Endothelial cell of hepatic sinusoid (primary cell): Measurements from ENCODE around the gene ACYP1.

ENCODE experiments used
- in situ Hi-C: cut with HindIII; loops from 2 replicates; pipeline ENCODE4 v1.10.0; 2017; ENCODE audit warnings: low sequenced_read_pairs

Gene ACYP1

GRCh38 chr14:75044322-75044721, 19.5 kb downstream of the ACYP1 start:
- in situ Hi-C loops, result no loop called here

DNA sequence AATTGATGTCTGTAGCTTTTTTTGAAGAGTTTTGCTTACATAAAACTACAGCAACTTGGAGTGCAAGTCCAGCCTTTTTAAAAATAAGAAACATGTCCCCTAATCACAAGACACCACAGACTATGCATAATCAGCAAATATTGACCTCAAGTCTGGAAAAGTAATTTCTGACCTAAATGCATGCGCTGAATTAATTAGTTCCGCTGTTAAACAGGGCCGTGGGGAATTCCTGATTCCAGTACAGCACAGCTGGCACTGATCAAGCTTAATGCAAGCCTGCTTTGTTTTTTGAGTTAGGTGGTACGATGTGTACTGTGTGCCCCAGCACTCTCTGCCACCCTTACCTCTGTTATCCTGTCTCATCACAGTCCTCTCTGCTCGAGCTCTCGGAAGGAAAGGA, 21.8 kb downstream of the ACYP1 start:
- in situ Hi-C loops, result no loop called here

DNA sequence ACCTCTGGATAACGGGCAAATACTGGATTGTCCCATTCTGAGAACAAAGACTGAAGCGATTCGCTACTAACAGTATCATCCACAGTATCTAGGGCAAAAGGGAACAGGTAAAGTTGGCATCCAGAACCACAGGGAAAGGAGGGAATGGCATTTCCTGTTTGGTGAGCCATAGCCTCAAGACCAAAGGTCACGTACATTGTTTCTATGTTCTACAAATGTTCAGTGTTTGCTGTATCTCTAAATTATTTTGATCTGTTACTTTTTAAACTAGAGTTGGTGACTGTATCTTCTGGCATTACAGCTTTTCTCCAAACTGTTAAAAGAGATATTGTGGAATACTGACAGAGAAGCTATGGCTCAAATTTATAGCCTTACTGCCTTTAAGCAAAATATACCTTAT, 22.2 kb downstream of the ACYP1 start:
- in situ Hi-C loops, result no loop called here

DNA sequence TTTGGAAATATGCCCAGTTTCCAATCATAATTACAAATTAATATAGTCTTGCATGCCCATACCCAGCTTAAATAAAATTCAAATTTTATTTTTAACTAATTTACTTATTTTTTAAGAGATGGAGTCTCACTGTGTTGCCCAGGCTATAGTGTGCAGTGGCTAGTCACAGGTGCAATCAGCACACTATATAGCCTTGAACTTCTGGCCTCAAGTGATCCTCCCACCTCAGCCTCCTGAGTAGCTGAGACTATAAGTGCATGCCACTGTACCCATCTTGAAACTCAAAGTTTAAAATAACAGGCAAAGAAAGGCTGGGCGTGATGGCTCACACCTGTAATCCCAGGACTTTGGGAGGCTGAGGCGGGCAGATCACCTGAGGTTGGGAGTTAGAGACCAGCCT, 22.9 kb downstream of the ACYP1 start:
- in situ Hi-C loops, result no loop called here

DNA sequence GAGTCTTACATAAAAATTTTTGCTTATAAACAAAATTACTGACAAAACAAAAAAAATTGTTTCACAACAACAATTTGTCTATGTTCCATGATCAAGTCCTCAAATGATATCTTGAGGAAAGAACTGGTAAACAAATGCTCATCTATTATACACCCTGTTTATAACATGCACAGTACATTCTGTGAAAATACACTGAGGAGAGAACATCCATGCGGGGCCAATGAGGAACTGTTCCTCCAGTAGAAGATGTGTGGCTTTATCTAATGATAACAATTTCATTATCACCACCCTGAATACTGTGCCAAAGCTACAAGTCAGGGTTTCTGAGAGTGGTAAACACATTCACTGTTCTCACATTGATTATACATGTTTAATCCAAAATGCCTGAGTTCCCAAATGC, 23.3 kb downstream of the ACYP1 start:
- in situ Hi-C loops, result no loop called here

DNA sequence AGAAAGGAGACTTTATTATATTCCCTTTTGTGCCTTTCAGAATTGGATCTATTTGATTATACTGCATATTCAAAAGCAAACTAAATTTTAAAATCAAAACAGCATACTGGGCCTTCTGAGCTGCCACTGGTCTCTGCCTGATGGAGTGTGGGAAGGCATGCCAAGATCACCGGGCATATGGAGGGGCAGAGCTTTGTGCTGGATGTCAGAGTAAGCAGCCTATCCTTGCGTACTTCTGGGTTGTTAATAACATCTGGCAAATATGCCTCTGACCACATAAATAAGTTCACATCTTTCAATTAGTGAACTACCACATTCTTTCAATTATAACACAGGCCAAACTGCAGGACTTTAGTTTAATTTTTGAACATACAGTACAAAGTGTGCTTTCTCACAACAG, 30.9 kb downstream of the ACYP1 start:
- in situ Hi-C loops, result no loop called here

GRCh38 chr14:75030147-75030546, 33.7 kb downstream of the ACYP1 start:
- in situ Hi-C loops, result no loop called here

GRCh38 chr14:75025876-75026275, 37.9 kb downstream of the ACYP1 start:
- in situ Hi-C loops, result no loop called here

- in situ Hi-C loops, result no loop called here
Observed at GRCh38 chr14:75025082-75025481, 38.7 kb downstream of the ACYP1 start.

DNA sequence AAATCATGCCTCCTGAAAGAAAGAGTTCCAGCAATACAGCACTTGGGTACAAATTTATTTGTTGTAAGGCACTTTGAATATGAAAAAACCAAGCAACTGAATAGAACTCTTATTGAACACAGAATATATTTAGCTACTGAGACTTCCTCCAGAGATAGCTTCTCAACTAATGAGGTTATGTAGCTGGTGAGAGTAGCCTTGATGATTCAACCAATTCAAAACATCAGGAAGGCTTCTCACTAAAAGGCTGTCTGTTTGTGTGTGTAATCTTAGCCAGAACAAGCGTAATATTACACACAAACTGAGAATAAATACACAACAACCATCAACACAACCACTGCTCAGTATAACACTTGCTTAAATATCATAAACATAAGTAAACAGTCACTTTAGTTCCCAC, 40.7 kb downstream of the ACYP1 start:
- in situ Hi-C loops, result no loop called here

DNA sequence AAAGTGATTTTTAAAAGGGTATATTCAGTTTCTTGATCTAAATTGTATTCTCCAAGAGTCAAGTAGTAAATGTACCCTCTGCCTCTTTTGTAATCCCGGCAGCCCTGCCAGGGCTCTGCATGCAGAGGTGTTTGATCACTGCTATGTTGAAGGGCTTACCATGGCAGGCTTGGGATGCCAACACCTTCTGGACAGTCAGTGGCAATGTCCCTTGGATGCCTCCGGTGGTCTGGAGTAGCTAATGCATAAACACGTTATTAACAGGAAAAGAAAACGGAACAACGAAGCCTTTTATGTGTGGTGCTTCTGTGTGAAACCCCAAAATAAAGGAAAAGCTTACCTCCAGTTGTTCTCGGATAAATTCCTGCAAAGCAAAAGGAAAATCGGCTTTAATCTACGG, 41.2 kb downstream of the ACYP1 start:
- in situ Hi-C loops, result no loop called here

DNA sequence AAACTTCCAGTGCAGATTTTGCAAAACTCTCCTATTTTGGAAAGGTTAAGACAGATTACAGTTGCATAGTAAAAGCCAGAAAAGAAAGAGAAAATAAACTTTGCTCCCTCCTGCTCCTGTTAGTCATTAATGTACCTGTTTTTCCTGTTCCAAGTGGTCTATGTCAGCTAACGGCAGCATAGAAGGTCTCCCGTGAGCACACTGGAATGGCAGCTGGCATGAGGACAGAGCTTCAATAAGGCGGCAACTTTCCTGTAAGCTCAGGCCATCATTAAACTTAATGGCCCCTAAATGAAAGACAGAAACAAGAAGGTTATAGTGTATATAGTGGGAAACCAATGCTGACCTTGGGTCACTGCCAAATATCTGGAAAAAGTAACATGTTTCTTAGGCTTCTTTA, 45.1 kb downstream of the ACYP1 start:
- in situ Hi-C loops, result loop anchor here (5.0 kb wide), 1 partner anchor 56 kb away; no protein-coding TSS in a partner anchor

DNA sequence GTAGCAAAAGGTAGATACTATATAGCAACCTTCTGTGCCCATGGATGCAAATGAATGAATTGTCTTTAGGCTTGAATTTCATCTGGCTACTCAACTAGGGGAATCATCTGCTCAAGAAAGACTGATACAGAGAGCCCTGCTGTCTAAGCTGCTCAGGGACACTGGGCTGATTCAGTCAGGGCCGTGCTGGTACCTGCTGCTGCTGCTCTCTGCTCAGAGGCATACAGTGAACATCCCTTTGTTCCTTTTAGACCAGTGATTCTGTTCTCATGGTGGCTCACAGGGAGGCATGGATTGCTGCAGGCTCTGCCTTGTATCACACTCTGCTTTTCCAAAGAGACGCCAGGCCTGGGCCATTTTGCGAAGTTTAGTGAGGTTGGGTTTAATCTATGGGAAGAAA, 47.0 kb downstream of the ACYP1 start:
- in situ Hi-C loops, result loop anchor here (5.0 kb wide), 1 partner anchor 55 kb away; no protein-coding TSS in a partner anchor

DNA sequence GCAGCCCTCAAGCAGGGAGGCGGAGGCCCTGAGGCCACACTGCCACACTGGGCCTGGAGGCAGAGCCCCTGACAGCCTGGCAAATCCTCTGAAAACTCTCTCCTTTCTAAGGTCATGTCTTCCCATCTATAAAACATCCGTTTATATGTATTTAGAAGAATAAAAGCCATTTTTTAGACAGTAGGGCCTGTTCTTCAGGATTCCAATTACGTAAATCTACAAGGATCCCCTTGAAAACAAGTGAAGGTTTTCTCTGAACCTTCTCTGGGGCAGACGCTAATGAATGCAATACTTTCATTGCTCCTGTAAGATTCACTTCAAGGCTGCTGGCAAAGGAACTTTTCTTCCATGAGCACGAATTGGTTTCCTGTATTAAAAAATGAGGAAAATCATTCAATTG, 48.3 kb downstream of the ACYP1 start:
- in situ Hi-C loops, result loop anchor here (5.0 kb wide), 1 partner anchor 53 kb away; no protein-coding TSS in a partner anchor

DNA sequence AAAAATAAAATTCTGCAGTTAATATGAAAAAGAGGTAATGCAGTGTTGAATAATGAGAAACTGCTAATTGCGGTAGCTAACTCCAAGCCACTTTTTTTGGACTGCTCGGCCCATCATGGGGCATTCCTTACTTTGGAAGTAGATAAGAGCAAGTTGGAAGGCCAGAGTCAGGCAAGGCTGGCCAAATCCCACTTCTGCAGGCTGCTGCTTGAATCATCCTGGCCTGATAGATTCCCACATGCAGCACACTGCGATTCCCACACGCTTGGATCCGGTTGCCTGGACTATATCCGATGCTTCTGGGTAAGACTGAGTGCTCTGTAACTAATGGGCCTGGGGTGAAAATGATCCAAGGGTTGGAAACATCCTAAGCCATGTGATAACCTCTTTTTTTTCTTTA, 50.5 kb downstream of the ACYP1 start:
- in situ Hi-C loops, result loop anchor here (5.0 kb wide), 2 partner anchors 64 to 96 kb away; no protein-coding TSS in a partner anchor

GRCh38 chr14:75011356-75011994, 52.3 kb downstream of the ACYP1 start:
- in situ Hi-C loops, result loop anchor here (5.0 kb wide), 2 partner anchors 66 to 94 kb away; no protein-coding TSS in a partner anchor

DNA sequence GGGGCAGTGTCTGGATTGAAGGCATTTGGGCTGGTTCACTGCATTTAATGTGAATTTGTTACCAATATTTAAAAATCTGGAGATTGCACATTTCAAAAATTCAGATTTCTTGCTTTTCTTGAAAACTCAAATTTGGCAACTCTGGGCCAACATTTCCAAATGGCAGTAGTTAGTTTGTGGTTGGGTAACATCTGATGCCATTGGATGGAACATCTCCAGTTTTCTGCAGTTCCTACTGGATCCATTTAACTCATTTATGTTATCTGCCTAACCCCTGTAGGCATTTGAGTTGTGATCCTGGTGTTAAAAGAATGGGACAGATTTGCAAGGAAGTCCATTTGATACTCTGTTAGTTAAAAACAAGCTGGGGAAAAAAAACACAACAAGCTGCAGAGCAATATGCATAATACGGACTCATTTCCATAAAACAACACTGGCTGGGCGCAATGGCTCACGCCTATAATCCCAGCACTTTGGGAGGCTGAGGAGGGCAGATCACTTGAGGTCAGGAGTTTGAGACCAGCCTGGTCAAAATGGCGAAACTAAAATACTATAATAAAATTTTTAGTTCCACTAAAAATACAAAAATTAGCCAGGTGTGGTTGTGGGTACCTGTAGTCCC, 53.2 kb downstream of the ACYP1 start:
- in situ Hi-C loops, result loop anchor here (5.0 kb wide), 2 partner anchors 67 to 93 kb away; no protein-coding TSS in a partner anchor

GRCh38 chr14:75009176-75009575, 54.6 kb downstream of the ACYP1 start:
- in situ Hi-C loops, result no loop called here

- in situ Hi-C loops, result no loop called here
Observed at GRCh38 chr14:75005357-75005756, 58.5 kb downstream of the ACYP1 start.

- in situ Hi-C loops, result no loop called here
Observed at GRCh38 chr14:75003250-75004027, 60.4 kb downstream of the ACYP1 start.
